IMR-90 (cell line): ENCODE results near the gene UGT3A1. TPM values are rescaled to one million over a fixed set of nuclear protein-coding genes. Genes with fewer than 3 reads are reported as not detected.

ENCODE experiments used
- ATAC-seq: fragments of 200-7000 bp; cut with Tn5 transposase; 2 replicates; pipeline ENCODE4 v1.9.1; 2020; ENCODE audit warnings: low read depth, mild to moderate bottlenecking, moderate library complexity
- BruUV-seq: library from RNA; stranded (reverse); fragments of 400-500 nt; replicated peaks from 2 replicates; lab custom pipeline; 2021; lab: Mats Ljungman, UMichigan
- CTCF ChIA-PET: fragments of 300-600 bp; formaldehyde crosslinking; extraction: SDS; loops from one replicate; lab custom pipeline; 2021; ENCODE audit warnings: antibody characterized with exemption; lab: Yijun Ruan, JAX
- POLR2A ChIA-PET: fragments of 300-600 bp; sonication (Branson Sonifier 250); formaldehyde crosslinking; loops from one replicate; lab custom pipeline; 2022; ENCODE audit warnings: antibody characterized with exemption; ENCODE audit not compliant: unreplicated experiment; lab: Charles Lee
- DNase-seq: peaks from one replicate; pipeline ENCODE4 v3.0.0; 2013
- H2AFZ ChIP-seq: replicated peaks from 2 replicates; pipeline ENCODE3; 2013; ENCODE audit warnings: low read length, mild to moderate bottlenecking; ENCODE audit not compliant: poor library complexity
- H2AK5ac ChIP-seq: 2 replicates; pipeline ENCODE4 v1.6.1; 2013; ENCODE audit warnings: low read depth, low read length, inconsistent platforms
- H2AK9ac ChIP-seq: replicated peaks from 2 replicates; pipeline ENCODE3; 2013; ENCODE audit warnings: mild to moderate bottlenecking, low read depth, low read length, moderate library complexity; ENCODE audit not compliant: poor library complexity
- H2BK120ac ChIP-seq: 2 replicates; pipeline ENCODE4 v1.6.1; 2013; ENCODE audit warnings: low read depth, low read length, inconsistent platforms
- H2BK15ac ChIP-seq: 3 replicates; pipeline ENCODE4 v1.6.1; 2013; ENCODE audit warnings: low read depth, low read length, inconsistent platforms
- H2BK20ac ChIP-seq: 2 replicates; pipeline ENCODE4 v1.6.1; 2013; ENCODE audit warnings: low read depth, mild to moderate bottlenecking, inconsistent platforms, low read length, moderate library complexity
- H2BK5ac ChIP-seq: 2 replicates; pipeline ENCODE4 v1.6.1; 2013; ENCODE audit warnings: mild to moderate bottlenecking, low read depth, low read length, inconsistent platforms; ENCODE audit not compliant: poor library complexity, severe bottlenecking
- H3K14ac ChIP-seq: replicated peaks from 2 replicates; pipeline ENCODE4 v1.6.1; 2013; ENCODE audit warnings: low read depth, low read length, inconsistent platforms
- H3K18ac ChIP-seq: 2 replicates; pipeline ENCODE4 v1.6.1; 2013; ENCODE audit warnings: low read depth, low read length, control low read depth
- H3K23ac ChIP-seq: 2 replicates; pipeline ENCODE4 v1.6.1; 2013; ENCODE audit warnings: low read depth, low read length, inconsistent platforms
- H3K27ac ChIP-seq: 2 replicates; pipeline ENCODE4 v1.5.1; 2013; ENCODE audit warnings: mild to moderate bottlenecking, control low read depth, low read length; ENCODE audit not compliant: insufficient read depth
- H3K27me3 ChIP-seq: 2 replicates; pipeline ENCODE4 v1.6.1; 2013; ENCODE audit warnings: low read length; ENCODE audit not compliant: control insufficient read depth, insufficient read depth
- H3K36me3 ChIP-seq: 2 replicates; pipeline ENCODE4 v1.6.1; 2013; ENCODE audit warnings: low read length, mixed read lengths; ENCODE audit not compliant: control insufficient read depth, insufficient read depth
- H3K4ac ChIP-seq: 2 replicates; pipeline ENCODE4 v1.6.1; 2013; ENCODE audit warnings: low read depth, low read length, inconsistent platforms
- H3K4me1 ChIP-seq: 2 replicates; pipeline ENCODE4 v1.6.1; 2013; ENCODE audit warnings: low read length, mixed read lengths; ENCODE audit not compliant: control insufficient read depth, insufficient read depth
- H3K4me2 ChIP-seq: 2 replicates; pipeline ENCODE4 v1.6.1; 2013; ENCODE audit warnings: low read depth, mild to moderate bottlenecking, control low read depth, low read length, moderate library complexity
- H3K4me3 ChIP-seq: 2 replicates; pipeline ENCODE4 v1.5.1; 2013; ENCODE audit warnings: low read depth, mild to moderate bottlenecking, control low read depth, low read length, moderate library complexity; ENCODE audit not compliant: insufficient read depth
- H3K56ac ChIP-seq: 2 replicates; pipeline ENCODE4 v1.6.1; 2013; ENCODE audit warnings: low read length, inconsistent platforms; ENCODE audit not compliant: insufficient read depth; ENCODE audit errors: extremely low read depth
- H3K79me1 ChIP-seq, 2 experiments: 2 replicates each; pipeline ENCODE4 v1.6.1; 2013; ENCODE audit warnings: low read length in 2 of 2, inconsistent platforms in 1 of 2, low read depth in 1 of 2
- H3K9ac ChIP-seq: 2 replicates; pipeline ENCODE4 v1.6.1; 2013; ENCODE audit warnings: low read depth, low read length, control low read depth
- H3K9me1 ChIP-seq: 2 replicates; pipeline ENCODE4 v1.6.1; 2013; ENCODE audit warnings: low read length, inconsistent platforms; ENCODE audit not compliant: insufficient read depth
- H3K9me3 ChIP-seq: 2 replicates; pipeline ENCODE4 v1.6.1; 2013; ENCODE audit warnings: low read length; ENCODE audit not compliant: control insufficient read depth, insufficient read depth
- H4K20me1 ChIP-seq: 2 replicates; pipeline ENCODE4 v1.6.1; 2013; ENCODE audit warnings: low read length, inconsistent platforms; ENCODE audit not compliant: insufficient read depth
- H4K5ac ChIP-seq: 2 replicates; pipeline ENCODE4 v1.6.1; 2013; ENCODE audit warnings: mild to moderate bottlenecking, low read depth, low read length, control low read depth
- H4K8ac ChIP-seq, 2 experiments: 2 replicates each; pipeline ENCODE4 v1.6.1; 2013; ENCODE audit warnings: low read depth in 2 of 2, low read length in 2 of 2, control low read depth in 1 of 2, inconsistent platforms in 1 of 2
- H4K91ac ChIP-seq: 2 replicates; pipeline ENCODE4 v1.6.1; 2013; ENCODE audit warnings: low read depth, low read length, inconsistent platforms; ENCODE audit not compliant: insufficient read depth
- CEBPB ChIP-seq: IDR thresholded peaks from 2 replicates; pipeline ENCODE4 v1.6.1; 2012; ENCODE audit warnings: low read depth, low read length, improper control_type of control experiment
- CHD1 ChIP-seq: IDR thresholded peaks from 2 replicates; pipeline ENCODE4 v1.6.1; 2012; ENCODE audit warnings: low read depth, low read length, improper control_type of control experiment
- CTCF ChIP-seq: conservative IDR thresholded peaks from 2 replicates; pipeline ENCODE4 v1.5.1; 2012; ENCODE audit warnings: mild to moderate bottlenecking, low read depth, low read length, improper control_type of control experiment
- ELK1 ChIP-seq: fragments of 150-350 bp; IDR thresholded peaks from 2 replicates; pipeline ENCODE4 v1.6.1; 2016; ENCODE audit warnings: low read depth, mild to moderate bottlenecking, low read length, moderate library complexity, borderline replicate concordance
- FOS ChIP-seq: fragments of 150-350 bp; IDR thresholded peaks from 2 replicates; pipeline ENCODE4 v1.6.1; 2016; ENCODE audit warnings: low read depth, low read length
- MXI1 ChIP-seq: IDR thresholded peaks from 2 replicates; pipeline ENCODE4 v1.6.1; 2012; ENCODE audit warnings: low read depth, mild to moderate bottlenecking, low read length, moderate library complexity, borderline replicate concordance
- POLR2A ChIP-seq: IDR thresholded peaks from 2 replicates; pipeline ENCODE4 v1.6.1; 2012; ENCODE audit warnings: mild to moderate bottlenecking, low read depth, low read length
- RAD21 ChIP-seq: IDR thresholded peaks from 2 replicates; pipeline ENCODE4 v1.6.1; 2012; ENCODE audit warnings: low read length, improper control_type of control experiment
- SMC3 ChIP-seq: fragments of 150-350 bp; IDR thresholded peaks from 2 replicates; pipeline ENCODE4 v1.6.1; 2016; ENCODE audit warnings: low read depth, mild to moderate bottlenecking, antibody characterized with exemption, low read length, moderate library complexity
- WGBS, 2 experiments: methylation state at CpG; one replicate each; pipeline versions ENCODE4 v1.1.5 to v1.1.7; 2013; ENCODE audit warnings: missing lambda C conversion rate in 2 of 2; ENCODE audit not compliant: insufficient read length in 1 of 2; ENCODE audit errors: extremely low coverage in 2 of 2; 5-methylcytosine and 5-hydroxymethylcytosine counted together
- dilution Hi-C: fragments of 300-500 bp; cut with HindIII; formaldehyde crosslinking; loops from one replicate; pipeline ENCODE4 v1.14.3; 2018; ENCODE audit warnings: low sequenced_read_pairs; ENCODE audit not compliant: unreplicated experiment
- in situ Hi-C: fragments of 300-500 bp; cut with MboI; formaldehyde crosslinking; loops from 3 replicates; pipeline ENCODE4 v1.14.3; 2019; ENCODE audit warnings: low sequenced_read_pairs, inconsistent platforms, mixed read lengths
- intact Hi-C: fragments of 100-400 bp; cut with micrococcal nuclease; formaldehyde crosslinking; loops from 2 replicates; pipeline ENCODE4 v1.10.0; 2022
- polyA plus RNA-seq, 3 experiments: library from polyadenylated mRNA; depleted of rRNA; stranded (reverse); fragments of >200 nt; gene quantifications; 2 replicates each; pipeline ENCODE4 v1.2.3, GENCODE V29; 2012; ENCODE audit warnings: low replicate concordance in 1 of 3
- total RNA-seq: library from RNA; depleted of rRNA; stranded (reverse); fragments of >200 nt; gene quantifications from 2 replicates; pipeline ENCODE4 v1.2.3, GENCODE V29; 2012
- TF ChIP-seq, protein P1 (sequence below): fragments of 150-350 bp; IDR thresholded peaks from 2 replicates; pipeline ENCODE4 v1.6.1; 2017; ENCODE audit warnings: mild to moderate bottlenecking, antibody characterized with exemption, low read length, low read depth

The UGT3A1 gene
- total and polyA plus RNA-seq, 2 of the 4 experiments (the other 2 are of a cell fraction) = not detected

DNA sequence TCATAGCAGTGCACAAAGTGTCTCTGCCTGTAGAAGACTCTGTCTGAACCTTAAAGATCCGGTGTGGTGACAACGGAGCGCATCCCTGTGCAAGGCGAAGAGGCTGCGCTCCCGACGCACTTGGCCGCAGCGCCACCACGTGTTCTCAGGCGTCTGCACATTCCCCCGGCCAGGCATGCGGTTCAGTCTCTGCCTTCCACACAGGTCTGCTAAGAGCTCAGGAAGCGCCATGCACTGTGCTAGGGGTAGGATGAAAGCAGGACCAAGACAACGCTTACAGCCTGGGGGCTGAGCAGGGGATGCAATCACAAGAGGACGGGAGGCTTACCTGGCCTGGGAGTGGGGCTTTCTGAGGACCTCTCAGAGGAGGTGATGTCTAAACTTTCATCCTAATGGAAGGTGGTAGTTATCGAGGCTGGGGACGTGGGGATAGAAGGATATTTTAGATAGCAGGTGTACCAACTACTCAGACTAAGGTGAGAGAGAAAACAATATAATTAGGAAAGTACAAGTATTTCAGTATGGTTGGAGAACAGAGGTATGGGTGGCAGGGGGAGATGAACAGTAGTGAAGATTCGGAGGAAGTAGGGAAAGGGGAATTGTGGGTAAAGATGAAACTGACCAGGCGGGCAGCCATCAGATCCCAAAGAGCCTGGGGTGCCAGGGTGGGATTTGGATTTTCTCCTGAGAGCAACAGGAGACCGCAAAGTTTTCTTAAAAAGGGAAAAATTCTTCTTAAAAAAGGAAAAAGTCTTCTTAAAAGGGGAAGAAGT lies 66.1 kb downstream of the UGT3A1 start:
- peak overlapping the region; percentile 55; the same call in 1 of the 2 replicates for H4K5ac ChIP-seq
- peak overlapping the region; percentile 36; the same call in 1 of the 2 replicates for H3K23ac ChIP-seq
- ChIA-PET CTCF (interaction anchor here (0.6 to 2.9 kb wide), 22 partner anchors 17 to 803 kb away, joined by 3 to 27 read pairs (median 4); partner anchors contain the start of gene IL7R), POLR2A (no interaction called here)
- H3K27ac ChIP-seq = no peak overlapping the region
- H3K56ac ChIP-seq = no peak overlapping the region
- peak overlapping the region; percentile 49; the same call in 1 of the 2 replicates for H3K14ac ChIP-seq
- no peaks in the 10 kb centered on the region for H3K36me3 ChIP-seq
- TF ChIP-seq CHD1 (no peak), CEBPB (no peak), POLR2A (0 out of 2 replicates have a peak, but pooled peaks have one; percentile 35), SMC3 (peak; percentile 83), RAD21 (peak; percentile 94), ELK1 (no peak), CTCF (peak; percentile 88), MXI1 (peak; percentile 53; the same call in 1 of the 2 replicates), FOS (no peak)
- TF ChIP-seq, protein P1, sequence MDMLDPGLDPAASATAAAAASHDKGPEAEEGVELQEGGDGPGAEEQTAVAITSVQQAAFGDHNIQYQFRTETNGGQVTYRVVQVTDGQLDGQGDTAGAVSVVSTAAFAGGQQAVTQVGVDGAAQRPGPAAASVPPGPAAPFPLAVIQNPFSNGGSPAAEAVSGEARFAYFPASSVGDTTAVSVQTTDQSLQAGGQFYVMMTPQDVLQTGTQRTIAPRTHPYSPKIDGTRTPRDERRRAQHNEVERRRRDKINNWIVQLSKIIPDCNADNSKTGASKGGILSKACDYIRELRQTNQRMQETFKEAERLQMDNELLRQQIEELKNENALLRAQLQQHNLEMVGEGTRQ = peak; percentile 70
- peak overlapping the region; percentile 45; the same call in 1 of the 2 replicates for H3K18ac ChIP-seq
- no peaks in the 10 kb centered on the region for H3K79me1 ChIP-seq
- H3K4ac ChIP-seq = peak overlapping the region; percentile 83
- H4K20me1 ChIP-seq = no peaks in the 10 kb centered on the region
- H4K91ac ChIP-seq = peak overlapping the region; percentile 74
- intact Hi-C loops (loop anchor here (1.0 to 10.0 kb wide), 5 partner anchors 308 to 1450 kb away; partner anchors contain the start of gene SPEF2), dilution Hi-C loops (no loop called here), in situ Hi-C loops (loop anchor here (5.0 to 10.0 kb wide), 4 partner anchors 148 to 833 kb away; partner anchors contain the start of gene SPEF2)
- peak overlapping the region; percentile 80 for H2AK9ac ChIP-seq
- H3K9ac ChIP-seq = no peak overlapping the region; the same call in 1 of the 2 replicates
- H2BK5ac ChIP-seq = peak overlapping the region; percentile 77
- ATAC-seq (peak; percentile 87), DNase-seq (peak; percentile 74)
- no peaks in the 10 kb centered on the region for H3K27me3 ChIP-seq
- 6 to 100% methylated on average over 1 to 7 of the region's 21 CpGs for WGBS, 2 experiments
- H3K4me2 ChIP-seq = peak overlapping the region; percentile 70
- no TSS peak for BruUV-seq
- H3K4me1 ChIP-seq = peaks cover 3% of the 10 kb centered on the region; the same call in 1 of the 2 replicates
- H2BK20ac ChIP-seq = peak overlapping the region; percentile 88
- peak overlapping the region; percentile 81 for H2BK120ac ChIP-seq
- H2AK5ac ChIP-seq = peak overlapping the region; percentile 35
- H3K9me3 ChIP-seq = no peaks in the 10 kb centered on the region
- H4K8ac ChIP-seq = peak overlapping the region; percentile 28 to 81
- H3K4me3 ChIP-seq = no peak overlapping the region
- H2AFZ ChIP-seq = peak overlapping the region; percentile 93
- peak overlapping the region; percentile 77; the same call in 2 of the 3 replicates for H2BK15ac ChIP-seq
- H3K9me1 ChIP-seq = no peaks in the 10 kb centered on the region
